HUES64 (cell line): ENCODE results near the gene TLK2.

ENCODE experiments used
- H3K27ac ChIP-seq: 2 replicates; pipeline ENCODE4 v1.7.0; 2013; ENCODE audit warnings: low read depth, low read length, inconsistent platforms
- H3K27me3 ChIP-seq: 2 replicates; pipeline ENCODE4 v1.6.1; 2013; ENCODE audit warnings: mild to moderate bottlenecking, low read length; ENCODE audit not compliant: insufficient read depth
- H3K36me3 ChIP-seq: 2 replicates; pipeline ENCODE4 v1.6.1; 2013; ENCODE audit warnings: mild to moderate bottlenecking, low read length; ENCODE audit not compliant: insufficient read depth
- H3K4me1 ChIP-seq: 2 replicates; pipeline ENCODE4 v1.6.1; 2013; ENCODE audit warnings: mild to moderate bottlenecking, low read length, moderate library complexity; ENCODE audit not compliant: insufficient read depth
- H3K4me3 ChIP-seq: 2 replicates; pipeline ENCODE4 v1.5.1; 2013; ENCODE audit warnings: mild to moderate bottlenecking, low read length, moderate library complexity
- H3K9ac ChIP-seq: 2 replicates; pipeline ENCODE4 v1.6.1; 2013; ENCODE audit warnings: mild to moderate bottlenecking, low read depth, low read length
- H3K9me3 ChIP-seq: 2 replicates; pipeline ENCODE4 v1.6.1; 2013; ENCODE audit warnings: low read depth, low read length; ENCODE audit not compliant: insufficient read depth
- WGBS: fragments of 150-250, 120-280 bp; methylation state at CpG from one replicate; pipeline ENCODE4 v1.1.7; 2013; ENCODE audit warnings: missing lambda C conversion rate; 5-methylcytosine and 5-hydroxymethylcytosine counted together

TLK2 gene

GRCh38 chr17:62566996-62567578 is 88.5 kb downstream of the TLK2 start:
- H3K4me1 ChIP-seq: no peaks in the 10 kb centered on the region
- H3K36me3 ChIP-seq: peaks cover 58% of the 10 kb centered on the region
- WGBS: 100% methylated on average over 2 of the region's 4 CpGs
- no peak overlapping the region for H3K27ac ChIP-seq
- H3K4me3 ChIP-seq: no peak overlapping the region
- H3K9me3 ChIP-seq: no peaks in the 10 kb centered on the region
- H3K9ac ChIP-seq: no peak overlapping the region
- no peaks in the 10 kb centered on the region for H3K27me3 ChIP-seq

- Histone ChIP-seq H3K9ac (no peak overlapping the region), H3K4me3 (no peak overlapping the region), H3K4me1 (no peaks in the 10 kb centered on the region), H3K27ac (no peak overlapping the region), H3K9me3 (no peaks in the 10 kb centered on the region), H3K36me3 (peaks cover 60% of the 10 kb centered on the region), H3K27me3 (no peaks in the 10 kb centered on the region)
- 93% methylated on average over 2 of the region's 5 CpGs for WGBS
Observed at GRCh38 chr17:62572488-62572887, 93.9 kb downstream of the TLK2 start.

DNA sequence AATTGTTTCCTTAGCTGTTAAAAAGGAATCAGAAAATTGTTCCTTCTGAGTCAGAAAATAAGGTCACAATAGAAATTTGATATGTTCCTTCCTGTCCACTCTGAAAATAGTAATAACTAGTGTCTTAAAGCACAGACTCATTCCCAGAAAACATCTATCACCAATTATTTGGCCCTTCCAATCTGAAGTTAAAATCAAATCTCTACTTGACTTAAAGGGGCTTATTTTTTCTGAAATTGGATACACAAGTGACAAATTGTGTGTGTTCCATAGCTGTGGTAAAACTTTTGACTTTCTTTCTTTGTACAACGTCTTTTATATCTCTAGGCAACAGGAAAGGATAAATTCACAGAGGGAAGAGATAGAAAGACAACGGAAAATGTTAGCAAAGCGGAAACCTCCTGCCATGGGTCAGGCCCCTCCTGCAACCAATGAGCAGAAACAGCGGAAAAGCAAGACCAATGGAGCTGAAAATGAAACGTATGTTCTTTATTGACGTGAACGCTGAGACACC is 94.3 kb downstream of the TLK2 start:
- Histone ChIP-seq H3K27me3 (no peaks in the 10 kb centered on the region), H3K4me1 (no peaks in the 10 kb centered on the region), H3K4me3 (no peak overlapping the region), H3K9me3 (no peaks in the 10 kb centered on the region), H3K36me3 (peaks cover 58% of the 10 kb centered on the region), H3K27ac (no peak overlapping the region), H3K9ac (no peak overlapping the region)
- 93% methylated on average over 7 of the region's 7 CpGs for WGBS

DNA sequence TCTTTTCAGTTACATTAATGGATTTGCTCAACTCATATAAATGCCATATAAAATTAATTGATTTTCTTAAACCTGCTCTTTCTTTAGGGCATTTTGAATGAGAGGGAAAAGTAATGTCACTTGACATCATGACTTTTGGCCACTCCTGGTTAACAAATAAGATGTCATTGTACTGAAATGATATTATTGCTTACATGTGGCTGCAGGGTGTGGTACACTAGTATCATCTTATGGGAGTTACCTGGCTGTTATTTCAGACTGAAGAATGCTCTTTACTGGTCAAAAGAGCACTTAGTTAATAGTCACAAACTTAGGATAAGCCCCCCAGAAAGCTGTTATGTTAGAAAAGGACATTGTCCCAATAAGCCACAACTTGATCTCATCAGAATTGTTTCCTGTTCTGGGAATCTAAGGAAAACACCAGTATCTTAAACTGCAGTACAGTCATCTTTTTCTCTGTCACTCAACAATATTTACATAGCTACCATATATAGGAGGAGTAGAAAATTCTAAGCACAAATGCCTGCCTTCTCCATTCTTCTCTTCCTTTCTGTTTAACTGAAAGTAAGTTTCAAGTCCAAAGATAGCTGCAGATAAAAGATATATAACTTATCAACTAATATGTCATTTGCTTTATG is 95.0 kb downstream of the TLK2 start:
- Histone ChIP-seq H3K4me1 (no peaks in the 10 kb centered on the region), H3K9me3 (no peaks in the 10 kb centered on the region), H3K27me3 (no peaks in the 10 kb centered on the region), H3K36me3 (peaks cover 63% of the 10 kb centered on the region), H3K27ac (no peak overlapping the region), H3K9ac (no peak overlapping the region), H3K4me3 (no peak overlapping the region)

DNA sequence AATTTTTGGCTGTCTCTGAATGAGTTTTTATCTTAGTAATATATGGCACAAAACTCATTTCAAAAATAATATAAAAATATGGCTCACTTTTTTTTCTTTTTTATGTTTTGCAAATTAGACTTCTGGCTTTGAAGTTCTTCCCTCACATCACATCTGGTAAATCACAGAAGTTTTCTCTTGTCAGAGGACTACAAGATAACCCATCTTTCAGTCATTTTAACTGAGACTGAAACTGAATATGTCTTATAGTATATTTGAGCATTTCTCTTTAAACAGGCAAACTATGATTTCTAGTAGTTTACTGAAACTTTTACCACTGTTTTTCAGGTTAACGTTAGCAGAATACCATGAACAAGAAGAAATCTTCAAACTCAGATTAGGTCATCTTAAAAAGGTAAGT is 97.8 kb downstream of the TLK2 start:
- H3K9ac ChIP-seq: no peak overlapping the region
- H3K27me3 ChIP-seq: no peaks in the 10 kb centered on the region
- H3K4me1 ChIP-seq: no peaks in the 10 kb centered on the region
- 100% methylated on average over 1 of the region's 1 CpG for WGBS
- no peak overlapping the region for H3K27ac ChIP-seq
- no peak overlapping the region for H3K4me3 ChIP-seq
- no peaks in the 10 kb centered on the region for H3K9me3 ChIP-seq
- H3K36me3 ChIP-seq: peaks cover 83% of the 10 kb centered on the region

- no peaks in the 10 kb centered on the region for H3K9me3 ChIP-seq
- H3K9ac ChIP-seq: no peak overlapping the region
- WGBS: 96% methylated on average over 2 of the region's 2 CpGs
- peaks cover 87% of the 10 kb centered on the region for H3K36me3 ChIP-seq
- H3K4me3 ChIP-seq: no peak overlapping the region
- H3K4me1 ChIP-seq: no peaks in the 10 kb centered on the region
- no peaks in the 10 kb centered on the region for H3K27me3 ChIP-seq
- H3K27ac ChIP-seq: no peak overlapping the region
Observed at GRCh38 chr17:62578757-62579487, 100.3 kb downstream of the TLK2 start.

DNA sequence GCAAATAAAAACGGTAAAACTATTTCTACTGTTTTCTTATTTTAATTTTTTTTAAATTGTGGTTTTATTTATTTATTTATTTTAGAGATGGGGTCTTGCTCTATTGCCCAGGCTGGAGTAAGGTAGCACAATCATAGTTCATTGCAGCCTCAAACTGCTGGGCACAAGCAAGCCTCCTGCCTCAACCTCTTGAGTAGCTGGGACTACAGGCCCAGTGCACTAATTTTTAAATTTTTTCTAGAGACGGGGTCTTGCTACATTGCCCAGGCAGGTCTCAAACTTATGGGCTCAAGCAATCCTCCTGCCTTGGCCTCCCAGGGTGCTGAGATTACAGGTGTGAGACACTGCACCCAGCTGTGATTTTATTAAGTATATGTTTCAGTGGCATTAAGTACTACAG is 102.3 kb downstream of the TLK2 start:
- no peak overlapping the region for H3K4me3 ChIP-seq
- no peaks in the 10 kb centered on the region for H3K27me3 ChIP-seq
- H3K9me3 ChIP-seq: no peaks in the 10 kb centered on the region
- no peak overlapping the region for H3K27ac ChIP-seq
- H3K36me3 ChIP-seq: peaks cover 82% of the 10 kb centered on the region
- no peak overlapping the region for H3K9ac ChIP-seq
- 96% methylated on average over 1 of the region's 2 CpGs for WGBS
- no peaks in the 10 kb centered on the region for H3K4me1 ChIP-seq

GRCh38 chr17:62581764-62582163 is 103.1 kb downstream of the TLK2 start:
- no peaks in the 10 kb centered on the region for H3K27me3 ChIP-seq
- no peaks in the 10 kb centered on the region for H3K4me1 ChIP-seq
- no peaks in the 10 kb centered on the region for H3K9me3 ChIP-seq
- H3K4me3 ChIP-seq: no peak overlapping the region
- no peak overlapping the region for H3K27ac ChIP-seq
- peaks cover 79% of the 10 kb centered on the region for H3K36me3 ChIP-seq
- whole genome bisulfite sequencing: 89% methylated on average over 1 of the region's 1 CpG
- no peak overlapping the region for H3K9ac ChIP-seq

DNA sequence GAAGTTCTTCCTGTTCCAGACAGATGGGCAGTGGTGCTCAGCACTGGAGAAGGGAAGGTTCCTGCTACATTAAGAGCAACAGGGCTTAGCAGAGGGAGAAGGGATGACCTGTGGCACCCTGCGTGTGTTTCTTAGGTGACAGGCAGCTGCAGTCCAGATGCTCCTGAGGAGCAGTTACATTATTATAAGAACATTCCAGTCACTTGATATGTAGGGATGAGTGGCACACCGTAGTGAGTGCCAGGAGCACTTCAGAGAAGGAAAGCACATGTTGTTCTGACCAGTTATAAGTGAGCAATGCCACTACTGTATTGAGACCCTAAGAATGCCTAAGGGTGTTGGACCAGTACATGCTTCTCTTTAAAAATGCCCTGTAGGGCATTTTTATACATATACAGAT is 108.9 kb downstream of the TLK2 start:
- Histone ChIP-seq H3K4me1 (no peaks in the 10 kb centered on the region), H3K36me3 (peaks cover 68% of the 10 kb centered on the region), H3K9ac (no peak overlapping the region), H3K27me3 (no peaks in the 10 kb centered on the region), H3K4me3 (no peak overlapping the region), H3K9me3 (no peaks in the 10 kb centered on the region), H3K27ac (no peak overlapping the region)
- WGBS: 90% methylated on average over 2 of the region's 2 CpGs

DNA sequence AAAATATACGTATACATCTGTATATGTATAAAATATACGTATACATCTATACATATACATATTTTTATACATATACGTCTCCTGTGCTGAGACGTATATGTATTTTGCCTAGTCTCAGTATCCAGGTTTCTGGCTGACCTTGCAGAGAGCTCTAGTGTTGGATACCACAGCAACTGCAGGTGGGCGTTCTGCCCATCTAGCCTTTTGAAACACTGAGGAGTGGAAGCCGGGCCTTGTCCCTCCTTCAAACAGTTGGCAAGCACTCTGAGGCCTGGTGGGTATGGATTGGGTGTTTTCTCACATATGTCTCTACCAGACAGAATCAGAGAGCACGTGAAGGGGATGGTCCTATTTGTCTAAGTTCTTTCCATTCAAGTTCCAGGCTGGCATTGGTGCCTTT is 109.5 kb downstream of the TLK2 start:
- Histone ChIP-seq H3K9me3 (no peaks in the 10 kb centered on the region), H3K27ac (no peak overlapping the region), H3K36me3 (peaks cover 68% of the 10 kb centered on the region), H3K4me1 (no peaks in the 10 kb centered on the region), H3K4me3 (no peak overlapping the region), H3K9ac (no peak overlapping the region), H3K27me3 (no peaks in the 10 kb centered on the region)
- WGBS: 93% methylated on average over 5 of the region's 7 CpGs

- peaks cover 64% of the 10 kb centered on the region for H3K36me3 ChIP-seq
- H3K4me3 ChIP-seq: no peak overlapping the region
- H3K27ac ChIP-seq: no peak overlapping the region
- WGBS: 95% methylated on average over 6 of the region's 6 CpGs
- H3K4me1 ChIP-seq: no peaks in the 10 kb centered on the region
- peaks cover under 1% of the 10 kb centered on the region; the same call in 1 of the 2 replicates for H3K9me3 ChIP-seq
- H3K27me3 ChIP-seq: no peaks in the 10 kb centered on the region
- H3K9ac ChIP-seq: no peak overlapping the region
Observed at GRCh38 chr17:62591333-62591732, 112.7 kb downstream of the TLK2 start.
